Measurements from ENCODE around the gene TRAFD1. TPM values are rescaled to one million over a fixed set of nuclear protein-coding genes. Genes with fewer than 3 reads are reported as not detected.

The TRAFD1 gene
- total RNA-seq, 1 donor from 2014 or later = 53.4 TPM

- DNase-seq (ENCODE audit: low spot score in 2 of 2) = no peak
- FAIRE-seq = no peak
Measured at GRCh38 chr12:112172556-112173324, 47.4 kb downstream of the TRAFD1 start.

DNA sequence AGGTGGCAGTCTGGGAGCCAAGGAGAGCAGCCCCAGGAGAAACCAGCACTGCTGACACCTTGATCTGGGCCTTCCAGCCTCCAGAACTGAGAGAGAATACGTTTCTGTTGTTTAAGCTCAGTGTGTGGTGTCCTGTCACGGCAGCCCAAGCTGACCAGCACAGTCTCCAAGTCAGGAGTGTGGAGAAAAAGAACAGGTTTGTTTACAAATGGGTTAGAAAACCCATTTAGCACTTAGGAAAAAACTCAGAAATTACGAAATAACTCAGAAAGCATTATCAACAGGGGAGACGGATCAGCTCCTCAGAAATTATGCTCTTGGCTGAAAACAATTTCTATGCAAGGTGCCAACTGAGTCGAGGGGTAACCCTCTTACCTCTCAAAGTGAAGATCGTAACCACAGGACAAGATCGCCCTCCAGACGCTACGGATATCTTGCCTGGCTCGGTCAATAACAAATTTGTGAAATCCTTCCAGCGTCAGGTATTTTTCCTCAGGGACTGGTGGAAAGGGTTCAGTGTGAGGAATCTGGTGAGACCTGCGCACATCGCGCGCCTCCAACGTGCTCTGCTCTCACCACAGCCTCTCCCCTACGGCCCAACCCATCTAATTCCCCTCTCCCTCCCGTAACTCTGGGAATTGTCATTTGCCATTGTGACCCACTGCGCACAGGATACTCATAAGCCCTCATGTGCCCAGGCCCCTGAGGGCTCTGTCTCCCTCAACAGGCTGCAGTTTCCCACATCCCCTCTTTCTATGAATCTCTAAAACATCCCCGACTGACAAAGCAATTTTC is 50.2 kb downstream of the TRAFD1 start:
- FAIRE-seq (no peak), DNase-seq (ENCODE audit: low spot score in 2 of 2) (no peak)

- no peak for FAIRE-seq
- no peak for DNase-seq (ENCODE audit: low spot score in 2 of 2)
Measured at GRCh38 chr12:112176321-112177010, 51.1 kb downstream of the TRAFD1 start.

DNA sequence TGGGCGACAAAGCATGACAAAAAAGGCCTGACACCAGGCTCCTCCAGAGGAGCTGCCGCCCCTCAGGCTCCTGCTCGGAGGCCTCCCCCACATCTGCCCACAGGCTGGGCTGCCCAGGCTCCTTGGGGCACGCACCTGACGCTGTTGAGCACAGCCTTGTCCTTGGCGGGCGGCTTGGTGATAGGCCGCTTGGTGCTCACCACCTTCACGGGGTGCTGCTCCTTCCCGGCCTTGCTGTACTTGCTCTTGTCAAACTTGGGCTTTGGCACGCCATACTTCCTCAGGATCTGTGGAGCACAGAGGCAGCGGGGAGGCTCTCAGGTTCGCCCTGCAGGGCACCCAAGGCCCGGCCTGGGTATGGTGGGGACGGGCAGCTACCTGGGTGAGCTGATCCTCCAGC is 53.4 kb downstream of the TRAFD1 start:
- DNase-seq (ENCODE audit: low spot score in 2 of 2) (no peak), FAIRE-seq (no peak)

- FAIRE-seq = no peak
- no peak for DNase-seq (ENCODE audit: low spot score in 2 of 2)
Measured at GRCh38 chr12:112179341-112179740, 54.0 kb downstream of the TRAFD1 start.

DNA sequence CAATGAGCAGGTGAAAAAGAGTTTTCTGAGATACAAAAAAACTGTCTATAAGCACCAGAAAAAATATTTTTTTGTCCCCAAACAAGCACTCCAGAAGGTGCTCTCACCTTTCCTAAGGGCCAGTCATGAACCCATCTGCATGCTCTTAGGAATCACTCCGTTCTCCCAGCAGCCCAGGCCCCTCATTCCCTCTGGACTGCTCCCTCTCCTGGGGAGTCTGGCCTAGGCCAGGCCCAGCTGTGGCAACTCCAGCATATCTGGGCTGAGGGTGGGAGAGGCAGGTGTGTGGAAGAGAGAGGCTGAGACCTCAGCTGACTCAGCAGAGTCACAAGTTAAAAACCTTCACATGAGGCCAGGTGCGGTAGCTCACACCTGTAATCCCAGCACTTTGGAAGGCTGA is 54.6 kb downstream of the TRAFD1 start:
- FAIRE-seq = no peak

GRCh38 chr12:112180422-112180821 is 55.1 kb downstream of the TRAFD1 start:
- DNase-seq (ENCODE audit: low spot score in 2 of 2) = no peak
- FAIRE-seq = no peak

More for the DNA sequence above, 54.6 kb downstream of the TRAFD1 start:
- no peak for DNase-seq (ENCODE audit: low spot score in 2 of 2)

- DNase-seq (ENCODE audit: low spot score in 2 of 2) (peak; percentile 80 to 86), FAIRE-seq (peak; percentile 92)
Measured at GRCh38 chr12:112182499-112182898, 57.1 kb downstream of the TRAFD1 start.

GRCh38 chr12:112183141-112184021 is 58.0 kb downstream of the TRAFD1 start:
- FAIRE-seq (no peak), DNase-seq (ENCODE audit: low spot score in 2 of 2) (peak in 1 of 2 donors; percentile 65)

GRCh38 chr12:112184056-112184887 is 58.9 kb downstream of the TRAFD1 start:
- no peak for DNase-seq (ENCODE audit: low spot score in 2 of 2)
- no peak for FAIRE-seq

DNA sequence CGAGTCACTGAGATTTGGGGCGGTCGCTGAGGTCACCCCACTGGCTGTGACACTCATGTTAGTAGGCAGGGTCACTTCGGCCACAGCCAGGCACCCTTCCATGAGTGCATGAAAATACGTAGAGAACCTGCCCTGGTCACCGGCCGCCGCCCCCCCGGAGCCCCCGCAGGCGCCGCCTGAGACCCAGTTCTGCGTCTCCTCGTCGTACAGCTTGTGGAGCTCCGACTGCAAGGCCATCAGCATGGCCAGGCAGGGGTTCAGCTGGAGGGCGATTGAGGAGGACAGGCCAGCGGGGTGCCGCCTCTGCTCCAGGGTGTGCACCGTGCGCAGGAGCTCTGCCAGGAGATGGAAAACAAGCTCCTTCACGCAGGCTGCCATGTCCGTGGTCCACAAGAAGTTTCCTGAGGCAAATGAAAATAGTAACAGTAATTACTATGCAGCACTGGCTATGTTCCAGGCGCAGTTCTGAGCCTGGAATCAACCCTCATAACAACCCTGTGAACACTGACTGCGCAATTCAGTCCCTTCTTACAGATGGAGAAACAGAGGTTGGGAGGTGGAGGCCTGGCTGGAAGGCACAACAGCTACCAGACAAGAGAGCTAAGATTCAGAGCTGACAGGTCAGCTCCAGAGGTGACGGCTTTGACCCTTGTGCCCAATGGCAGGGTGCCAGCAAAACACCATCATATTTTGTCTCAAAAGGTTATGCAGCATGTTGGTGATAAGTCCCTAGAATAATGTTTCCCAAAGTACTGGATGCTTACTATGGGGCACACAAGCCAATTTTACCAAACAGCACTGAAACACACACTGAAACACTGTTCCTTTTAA is 59.9 kb downstream of the TRAFD1 start:
- FAIRE-seq (no peak), DNase-seq (ENCODE audit: low spot score in 2 of 2) (no peak)

- FAIRE-seq = no peak
- DNase-seq (ENCODE audit: low spot score in 2 of 2) = no peak
Measured at GRCh38 chr12:112188130-112188830, 62.9 kb downstream of the TRAFD1 start.

GRCh38 chr12:112190231-112191025 is 65.1 kb downstream of the TRAFD1 start:
- FAIRE-seq = no peak

DNA sequence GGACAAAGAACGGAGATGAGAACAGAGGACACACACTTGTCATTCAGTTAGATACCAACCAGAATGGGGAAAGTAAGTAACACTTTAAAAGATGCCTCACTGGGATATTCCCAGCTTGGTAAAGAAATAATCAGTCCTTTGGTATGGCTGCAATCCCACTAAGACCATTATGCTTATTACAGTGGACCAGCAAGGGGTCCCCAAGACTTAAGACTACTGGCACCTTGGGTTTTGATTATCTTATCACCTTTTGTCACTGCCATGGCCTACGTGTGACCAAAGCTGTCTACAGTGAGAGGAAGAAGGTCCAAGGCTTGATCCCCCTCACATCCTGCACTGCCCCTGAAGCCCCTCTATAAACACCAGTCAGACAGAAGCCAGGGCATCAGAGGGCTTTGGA is 65.8 kb downstream of the TRAFD1 start:
- DNase-seq (ENCODE audit: low spot score in 2 of 2) (no peak), FAIRE-seq (no peak)

More at GRCh38 chr12:112190231-112191025, 65.1 kb downstream of the TRAFD1 start:
- DNase-seq (ENCODE audit: low spot score in 2 of 2) = no peak

- FAIRE-seq = no peak
- no peak for DNase-seq (ENCODE audit: low spot score in 2 of 2)
Measured at GRCh38 chr12:112191840-112192321, 66.5 kb downstream of the TRAFD1 start.

DNA sequence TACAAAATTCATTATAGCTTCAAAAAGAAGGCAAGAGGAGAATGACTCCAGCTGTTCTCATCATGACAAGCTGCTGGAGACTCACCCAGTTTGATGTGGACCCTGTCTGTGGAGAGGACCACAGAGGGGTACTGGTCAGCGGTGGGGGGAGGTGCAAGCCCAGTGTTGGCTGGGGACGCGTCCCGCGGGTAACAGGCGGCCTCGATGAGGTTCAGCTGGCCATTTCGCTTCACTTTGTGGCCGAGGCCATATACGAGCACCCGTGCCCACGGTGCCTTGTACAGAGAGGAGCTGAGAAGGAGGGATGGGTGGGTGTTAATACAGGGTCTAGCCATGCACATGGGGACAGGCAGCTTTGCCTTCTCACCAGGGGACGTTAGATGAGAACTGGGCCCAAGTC is 67.1 kb downstream of the TRAFD1 start:
- FAIRE-seq (no peak), DNase-seq (ENCODE audit: low spot score in 2 of 2) (no peak)

Data from frontal cortex (tissue), 4 donors.